Keratinocyte (primary cell): Measurements from ENCODE around the gene CSNK1A1. TPM values are rescaled to one million over a fixed set of nuclear protein-coding genes. Genes with fewer than 3 reads are reported as not detected.

Experiments used
- DNase-seq: peaks from one replicate; pipeline ENCODE4 v3.0.0-alpha.2; 2011; ENCODE audit warnings: low read depth, missing footprints, low spot score
- FAIRE-seq: peaks from 2 replicates; lab custom pipeline; 2011; peaks lifted over from hg19 to GRCh38; lab: Jason Lieb, UNC
- H2AFZ ChIP-seq: 2 replicates; pipeline ENCODE4 v1.6.0; 2012; ENCODE audit warnings: low read length, control low read depth, inconsistent platforms; ENCODE audit not compliant: control insufficient read depth
- H3K27ac ChIP-seq: 2 replicates; pipeline ENCODE4 v1.5.1; 2011; ENCODE audit warnings: low read length; ENCODE audit not compliant: control insufficient read depth, insufficient read depth
- H3K27me3 ChIP-seq: 3 replicates; pipeline ENCODE4 v1.6.0; 2011; ENCODE audit warnings: low read length; ENCODE audit not compliant: control insufficient read depth, insufficient read depth; ENCODE audit errors: extremely low read depth
- H3K36me3 ChIP-seq, 2 experiments: 2 replicates in 1 of 2; 3 replicates in 1 of 2; pipeline ENCODE4 v1.5.1; 2011; ENCODE audit warnings: low read length in 2 of 2, mild to moderate bottlenecking in 1 of 2; ENCODE audit not compliant: control insufficient read depth in 2 of 2, insufficient read depth in 2 of 2; ENCODE audit errors: extremely low read depth in 1 of 2
- H3K4me1 ChIP-seq: 3 replicates; pipeline ENCODE4 v1.5.1; 2011; ENCODE audit warnings: low read length; ENCODE audit not compliant: control insufficient read depth, insufficient read depth; ENCODE audit errors: extremely low read depth
- H3K4me2 ChIP-seq: 3 replicates; pipeline ENCODE4 v1.6.0; 2011; ENCODE audit warnings: low read depth, low read length; ENCODE audit not compliant: control insufficient read depth, insufficient read depth; ENCODE audit errors: extremely low read depth
- H3K4me3 ChIP-seq, 3 experiments: fragments of 200-600 bp in 1 of 3; sonication (generic) in 1 of 3; 2 replicates in 2 of 3; 3 replicates in 1 of 3; pipeline ENCODE4 v1.5.1; 2011 to 2016; ENCODE audit warnings: low read length in 3 of 3, mild to moderate bottlenecking in 3 of 3, control low read depth in 2 of 3, inconsistent platforms in 1 of 3, low read depth in 1 of 3, mixed read lengths in 1 of 3, mixed run types in 1 of 3, moderate library complexity in 1 of 3; ENCODE audit not compliant: control insufficient read depth in 2 of 3, insufficient read depth in 2 of 3; ENCODE audit errors: extremely low read depth in 1 of 3
- H3K79me2 ChIP-seq: 2 replicates; pipeline ENCODE4 v1.6.0; 2012; ENCODE audit warnings: low read length; ENCODE audit not compliant: control insufficient read depth, insufficient read depth
- H3K9ac ChIP-seq: 3 replicates; pipeline ENCODE4 v1.6.0; 2011; ENCODE audit warnings: low read length; ENCODE audit not compliant: control insufficient read depth, insufficient read depth; ENCODE audit errors: extremely low read depth
- H3K9me1 ChIP-seq: 3 replicates; pipeline ENCODE4 v1.6.0; 2011; ENCODE audit warnings: low read length; ENCODE audit not compliant: control insufficient read depth, insufficient read depth; ENCODE audit errors: extremely low read depth
- H3K9me3 ChIP-seq: 2 replicates; pipeline ENCODE4 v1.5.1; 2012; ENCODE audit warnings: low read depth, low read length; ENCODE audit not compliant: control insufficient read depth
- H4K20me1 ChIP-seq: 3 replicates; pipeline ENCODE4 v1.6.0; 2011; ENCODE audit warnings: low read length; ENCODE audit not compliant: control insufficient read depth, insufficient read depth; ENCODE audit errors: extremely low read depth
- EZH2 ChIP-seq: IDR thresholded peaks from one replicate; pipeline ENCODE4 v1.6.1; 2012; ENCODE audit warnings: inconsistent platforms, mild to moderate bottlenecking, low read length, moderate library complexity
- dilution Hi-C: fragments of 300-500 bp; cut with MboI; formaldehyde crosslinking; loops from one replicate; pipeline ENCODE4 v1.7.0; 2020; ENCODE audit warnings: low sequenced_read_pairs; ENCODE audit not compliant: extremely low pct_ligation_motif_present
- polyA plus RNA-seq, 5 experiments: library from polyadenylated mRNA; depleted of rRNA in 3 of 5; stranded (reverse) in 3 of 5; stranded (forward) in 1 of 5; unstranded in 1 of 5; fragments of >200 nt; gene quantifications; 1 replicate in 1 of 5; 2 replicates in 3 of 5; 3 replicates in 1 of 5; pipeline versions ENCODE4 v1.2.1 to v1.2.3, GENCODE V29; 2011 to 2012; ENCODE audit warnings: missing spikeins in 2 of 5, low read depth in 1 of 5, low replicate concordance in 1 of 5
- TF ChIP-seq, protein P1 (sequence below), 3 experiments: IDR thresholded peaks in 1 of 3; conservative IDR thresholded peaks in 1 of 3; optimal IDR thresholded peaks in 1 of 3; 2 replicates in 2 of 3; 3 replicates in 1 of 3; pipeline versions ENCODE3 to v1.5.1; 2011; ENCODE audit warnings: low read length in 3 of 3, mild to moderate bottlenecking in 3 of 3, moderate library complexity in 2 of 3, control low read depth in 1 of 3, inconsistent platforms in 1 of 3; ENCODE audit not compliant: insufficient read depth in 2 of 3; ENCODE audit errors: extremely low read depth in 1 of 3

CSNK1A1 gene
- polyA plus RNA-seq, 1 donor (not counting 4 experiments of a cell fraction or from before 2014, with no cell fraction given) = 289 TPM

- dilution Hi-C loops = no loop called here
- H4K20me1 ChIP-seq = no peaks in the 10 kb centered on the region
- H3K9me1 ChIP-seq = no peaks in the 10 kb centered on the region
- no peak overlapping the region for H3K9ac ChIP-seq
- no peaks in the 10 kb centered on the region for H3K27me3 ChIP-seq
- FAIRE-seq (no peak), DNase-seq (no peak)
- H3K9me3 ChIP-seq = no peaks in the 10 kb centered on the region
- no peak overlapping the region for H3K4me3 ChIP-seq
- H3K36me3 ChIP-seq = no peaks in the 10 kb centered on the region
- no peak for TF ChIP-seq EZH2
- TF ChIP-seq, protein P1, sequence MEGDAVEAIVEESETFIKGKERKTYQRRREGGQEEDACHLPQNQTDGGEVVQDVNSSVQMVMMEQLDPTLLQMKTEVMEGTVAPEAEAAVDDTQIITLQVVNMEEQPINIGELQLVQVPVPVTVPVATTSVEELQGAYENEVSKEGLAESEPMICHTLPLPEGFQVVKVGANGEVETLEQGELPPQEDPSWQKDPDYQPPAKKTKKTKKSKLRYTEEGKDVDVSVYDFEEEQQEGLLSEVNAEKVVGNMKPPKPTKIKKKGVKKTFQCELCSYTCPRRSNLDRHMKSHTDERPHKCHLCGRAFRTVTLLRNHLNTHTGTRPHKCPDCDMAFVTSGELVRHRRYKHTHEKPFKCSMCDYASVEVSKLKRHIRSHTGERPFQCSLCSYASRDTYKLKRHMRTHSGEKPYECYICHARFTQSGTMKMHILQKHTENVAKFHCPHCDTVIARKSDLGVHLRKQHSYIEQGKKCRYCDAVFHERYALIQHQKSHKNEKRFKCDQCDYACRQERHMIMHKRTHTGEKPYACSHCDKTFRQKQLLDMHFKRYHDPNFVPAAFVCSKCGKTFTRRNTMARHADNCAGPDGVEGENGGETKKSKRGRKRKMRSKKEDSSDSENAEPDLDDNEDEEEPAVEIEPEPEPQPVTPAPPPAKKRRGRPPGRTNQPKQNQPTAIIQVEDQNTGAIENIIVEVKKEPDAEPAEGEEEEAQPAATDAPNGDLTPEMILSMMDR (optimal IDR thresholded peaks at IDR 0.05 in 1 of 3, IDR thresholded peaks at IDR 0.05 in 1 of 3, conservative IDR thresholded peaks at IDR 0.05 in 1 of 3; ENCODE audit: extremely low read depth in 1 of 3, insufficient read depth in 2 of 3, low read length in 3 of 3) = no peak
- no peak overlapping the region for H3K27ac ChIP-seq
- H3K4me2 ChIP-seq = no peak overlapping the region
- peaks cover 19% of the 10 kb centered on the region for H3K4me1 ChIP-seq
- H2AFZ ChIP-seq = no peak overlapping the region
- H3K79me2 ChIP-seq = no peaks in the 10 kb centered on the region
Observed at GRCh38 chr5:149585910-149586309, 34.7 kb upstream of the CSNK1A1 start.

DNA sequence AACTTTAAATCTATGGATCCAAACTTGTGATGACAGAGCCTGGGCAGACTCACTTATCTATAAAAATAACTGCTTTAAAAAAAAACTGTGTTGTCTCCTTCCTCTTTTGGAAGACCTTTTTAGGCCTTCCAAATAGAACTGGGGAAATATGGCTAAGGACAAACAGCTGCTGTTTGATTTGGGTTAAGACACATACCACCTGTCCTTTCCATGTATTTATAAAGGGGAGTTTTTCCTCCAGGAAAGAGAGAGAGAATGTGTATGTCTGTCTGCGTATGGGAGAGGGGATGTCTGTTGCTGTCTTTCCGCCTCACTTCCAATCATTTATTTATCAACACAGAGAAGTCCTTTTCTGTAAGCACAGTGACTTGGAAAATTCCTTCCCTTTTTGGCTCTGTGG lies 32.9 kb upstream of the CSNK1A1 start:
- Histone ChIP-seq H3K4me1 (peaks cover 25% of the 10 kb centered on the region), H3K79me2 (no peaks in the 10 kb centered on the region), H3K4me3 (no peak overlapping the region), H3K27ac (no peak overlapping the region), H3K9me3 (no peaks in the 10 kb centered on the region), H3K9ac (no peak overlapping the region), H3K27me3 (no peaks in the 10 kb centered on the region), H2AFZ (no peak overlapping the region), H3K9me1 (no peaks in the 10 kb centered on the region), H3K36me3 (no peaks in the 10 kb centered on the region), H4K20me1 (no peaks in the 10 kb centered on the region), H3K4me2 (no peak overlapping the region)
- FAIRE-seq = no peak
- dilution Hi-C loops = no loop called here
- no peak for DNase-seq
- TF ChIP-seq EZH2 = no peak
- TF ChIP-seq, protein P1 (optimal IDR thresholded peaks at IDR 0.05 in 1 of 3, IDR thresholded peaks at IDR 0.05 in 1 of 3, conservative IDR thresholded peaks at IDR 0.05 in 1 of 3; ENCODE audit: extremely low read depth in 1 of 3, insufficient read depth in 2 of 3, low read length in 3 of 3) = no peak
